Endothelial cell of umbilical vein (primary cell): Measurements from ENCODE around the gene RAD51B. TPM values are rescaled to one million over a fixed set of nuclear protein-coding genes. Genes with fewer than 3 reads are reported as not detected.

Experiments used
- BruUV-seq: library from RNA; stranded (reverse); fragments of 400-500 nt; replicated peaks from 2 replicates; lab custom pipeline; 2021; lab: Mats Ljungman, UMichigan
- CTCF ChIA-PET: fragments of 300-600, 350-600 bp; sonication (Branson Sonifier 250); formaldehyde crosslinking; loops from one replicate; lab custom pipeline; 2021; ENCODE audit warnings: antibody characterized with exemption, inconsistent platforms; lab: Charles Lee
- POLR2A ChIA-PET: fragments of 300-600, 350-600 bp; sonication (Branson Sonifier 250); formaldehyde crosslinking; loops from one replicate; lab custom pipeline; 2021; ENCODE audit warnings: antibody characterized with exemption, inconsistent platforms; lab: Charles Lee
- DNase-seq: peaks from one replicate; pipeline ENCODE4 v3.0.0-alpha.2; 2011; ENCODE audit warnings: low read depth, low spot score
- FAIRE-seq: peaks from 2 replicates; lab custom pipeline; 2011; peaks lifted over from hg19 to GRCh38; lab: Jason Lieb, UNC
- H2AFZ ChIP-seq: 2 replicates; pipeline ENCODE4 v1.6.0; 2012; ENCODE audit warnings: low read depth, low read length, control low read depth, inconsistent platforms
- H3K27ac ChIP-seq: 2 replicates; pipeline ENCODE4 v1.5.1; 2011; ENCODE audit warnings: low read depth, mild to moderate bottlenecking, control low read depth, low read length, moderate library complexity; ENCODE audit not compliant: insufficient read depth
- H3K27me3 ChIP-seq, 2 experiments: 2 replicates each; pipeline versions ENCODE4 v1.6.0 to v1.6.1; 2011; ENCODE audit warnings: low read length in 2 of 2, mixed read lengths in 1 of 2; ENCODE audit not compliant: control insufficient read depth in 2 of 2, insufficient read depth in 2 of 2
- H3K36me3 ChIP-seq, 2 experiments: 2 replicates in 1 of 2; 3 replicates in 1 of 2; pipeline ENCODE4 v1.5.1; 2011; ENCODE audit warnings: low read length in 2 of 2, mild to moderate bottlenecking in 1 of 2, moderate library complexity in 1 of 2; ENCODE audit not compliant: control insufficient read depth in 2 of 2, insufficient read depth in 2 of 2; ENCODE audit errors: extremely low read depth in 1 of 2
- H3K4me1 ChIP-seq: 3 replicates; pipeline ENCODE4 v1.5.1; 2011; ENCODE audit warnings: mild to moderate bottlenecking, low read length; ENCODE audit not compliant: control insufficient read depth, insufficient read depth; ENCODE audit errors: extremely low read depth
- H3K4me2 ChIP-seq: 2 replicates; pipeline ENCODE4 v1.6.1; 2011; ENCODE audit warnings: low read length, control low read depth, mixed read lengths; ENCODE audit not compliant: insufficient read depth
- H3K4me3 ChIP-seq, 3 experiments: fragments of 200-600 bp in 1 of 3; sonication (generic), shearing (Covaris generic) in 1 of 3; replicated peaks in 1 of 3; 2 replicates each; pipeline ENCODE4 v1.5.1; 2011 to 2016; ENCODE audit warnings: control low read depth in 3 of 3, low read length in 3 of 3, mild to moderate bottlenecking in 2 of 3, inconsistent platforms in 1 of 3, low read depth in 1 of 3, moderate library complexity in 1 of 3; ENCODE audit not compliant: insufficient read depth in 1 of 3
- H3K79me2 ChIP-seq: 2 replicates; pipeline ENCODE4 v1.6.0; 2012; ENCODE audit warnings: low read length, inconsistent platforms; ENCODE audit not compliant: control insufficient read depth, insufficient read depth
- H3K9ac ChIP-seq: replicated peaks from 2 replicates; pipeline ENCODE3; 2011; ENCODE audit warnings: low read length, control low read depth; ENCODE audit not compliant: insufficient read depth; ENCODE audit errors: extremely low read depth
- H3K9me1 ChIP-seq: replicated peaks from 3 replicates; pipeline ENCODE4 v1.6.0; 2011; ENCODE audit warnings: mild to moderate bottlenecking, low read length; ENCODE audit not compliant: control insufficient read depth, insufficient read depth; ENCODE audit errors: extremely low read depth
- H3K9me3 ChIP-seq: replicated peaks from 2 replicates; pipeline ENCODE4 v1.5.1; 2012; ENCODE audit warnings: low read length, inconsistent platforms; ENCODE audit not compliant: control insufficient read depth, insufficient read depth
- H4K20me1 ChIP-seq: replicated peaks from 2 replicates; pipeline ENCODE3; 2011; ENCODE audit warnings: mild to moderate bottlenecking, low read length; ENCODE audit not compliant: control insufficient read depth, insufficient read depth; ENCODE audit errors: extremely low read depth
- EZH2 ChIP-seq: IDR thresholded peaks from 2 replicates; pipeline ENCODE4 v1.6.1; 2012; ENCODE audit warnings: borderline replicate concordance, low read depth, mild to moderate bottlenecking, moderate library complexity, low read length, inconsistent platforms; ENCODE audit not compliant: severe bottlenecking
- FOS ChIP-seq: IDR thresholded peaks from 2 replicates; pipeline ENCODE4 v1.6.1; 2011; ENCODE audit warnings: mild to moderate bottlenecking, low read length, moderate library complexity, borderline replicate concordance; ENCODE audit not compliant: insufficient read depth
- GATA2 ChIP-seq: IDR thresholded peaks from 2 replicates; pipeline ENCODE4 v1.7.0; 2011; ENCODE audit warnings: low read depth, mild to moderate bottlenecking, moderate library complexity, mixed read lengths, low read length; ENCODE audit not compliant: insufficient read length, insufficient read depth
- JUN ChIP-seq: IDR thresholded peaks from 2 replicates; pipeline ENCODE4 v1.6.1; 2011; ENCODE audit warnings: borderline replicate concordance, low read depth; ENCODE audit not compliant: insufficient read length, insufficient read depth
- MYC ChIP-seq: IDR thresholded peaks from one replicate; pipeline ENCODE4 v1.6.1; 2011; ENCODE audit warnings: mild to moderate bottlenecking, low read depth, low read length
- POLR2A ChIP-seq: IDR thresholded peaks from 2 replicates; pipeline ENCODE4 v1.6.1; 2012; ENCODE audit warnings: low read depth, mild to moderate bottlenecking, control low read depth, low read length
- POLR2AphosphoS5 ChIP-seq: IDR thresholded peaks from 2 replicates; pipeline ENCODE4 v1.6.1; 2012; ENCODE audit warnings: low read depth, mild to moderate bottlenecking, control low read depth, low read length, moderate library complexity; ENCODE audit not compliant: insufficient read depth
- dilution Hi-C: fragments of 300-500 bp; cut with MboI; formaldehyde crosslinking; loops from one replicate; pipeline ENCODE4 v1.15.0; 2019; ENCODE audit warnings: low sequenced_read_pairs; ENCODE audit not compliant: extremely low pct_ligation_motif_present
- intact Hi-C: fragments of 100-400 bp; cut with micrococcal nuclease; formaldehyde crosslinking; loops from one replicate; pipeline ENCODE4 v1.10.0; 2022
- polyA plus RNA-seq, 4 experiments: library from polyadenylated mRNA; depleted of rRNA in 3 of 4; stranded (reverse) in 3 of 4; unstranded in 1 of 4; fragments of >200 nt; gene quantifications; 2 replicates each; pipeline versions ENCODE4 v1.2.1 to v1.2.3, GENCODE V29; 2011 to 2012; ENCODE audit warnings: missing spikeins in 1 of 4
- total RNA-seq: library from RNA; stranded (reverse); gene quantifications from 2 replicates; pipeline ENCODE4 v1.2.3, GENCODE V29; 2021
- TF ChIP-seq, protein P1 (sequence below), 2 donors: IDR thresholded peaks; 1 replicate in 1 of 2; 2 replicates in 1 of 2; pipeline ENCODE4 v1.5.1; 2011; ENCODE audit warnings: low read length in 2 of 2, mild to moderate bottlenecking in 2 of 2, moderate library complexity in 2 of 2, control low read depth in 1 of 2, inconsistent platforms in 1 of 2, low read depth in 1 of 2; ENCODE audit not compliant: insufficient read depth in 1 of 2; ENCODE audit errors: extremely low read depth in 1 of 2
- TF ChIP-seq, protein P2 (sequence below): IDR thresholded peaks from 2 replicates; pipeline ENCODE4 v1.6.1; 2011; ENCODE audit not compliant: insufficient read depth, insufficient read length

The RAD51B gene
- total and polyA plus RNA-seq, 2 donors (not counting 3 experiments of a cell fraction or from before 2014, with no cell fraction given): 3.9 to 19.0 TPM

DNA sequence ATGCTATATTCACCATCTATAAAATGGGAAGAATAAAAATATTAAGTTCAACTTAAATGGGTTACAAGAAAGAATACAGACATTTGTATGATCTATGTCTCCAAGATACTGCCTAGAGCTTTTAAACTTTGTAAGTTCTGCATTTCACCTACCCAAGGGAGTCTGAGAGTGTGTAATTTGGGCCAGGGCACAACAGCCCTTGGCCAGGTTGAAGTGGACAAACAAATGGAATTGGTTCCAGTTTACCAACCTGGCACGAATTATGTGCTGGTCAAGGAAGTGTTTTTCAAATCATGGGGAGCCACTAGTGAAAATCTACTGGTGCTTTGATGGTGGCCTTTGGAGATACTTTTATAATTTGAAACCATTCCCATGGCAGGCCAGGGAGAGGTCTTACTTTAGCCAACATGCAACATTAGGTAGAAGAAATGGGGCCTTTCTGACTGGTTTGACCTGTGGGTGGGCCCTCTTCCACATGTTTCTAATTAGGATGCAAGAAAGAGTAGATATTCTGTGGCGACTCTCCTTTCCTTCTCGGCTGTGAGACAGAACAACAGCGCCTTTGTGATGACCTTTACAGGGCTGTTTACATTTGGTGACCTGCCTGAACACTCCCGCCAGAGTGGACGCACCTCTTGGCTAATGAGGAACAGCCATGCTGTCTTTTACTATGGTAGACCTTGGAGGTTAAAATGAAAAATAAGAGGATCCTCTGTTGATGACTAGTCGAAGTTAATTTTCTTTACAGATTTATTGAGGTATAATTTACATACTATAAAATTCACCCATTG, 496.7 kb downstream of the RAD51B start:
- TF ChIP-seq POLR2AphosphoS5: no peak
- TF ChIP-seq JUN: no peak
- TF ChIP-seq FOS: no peak
- TF ChIP-seq EZH2: no peak
- TF ChIP-seq GATA2: no peak
- no peak for TF ChIP-seq MYC
- TF ChIP-seq, protein P1, sequence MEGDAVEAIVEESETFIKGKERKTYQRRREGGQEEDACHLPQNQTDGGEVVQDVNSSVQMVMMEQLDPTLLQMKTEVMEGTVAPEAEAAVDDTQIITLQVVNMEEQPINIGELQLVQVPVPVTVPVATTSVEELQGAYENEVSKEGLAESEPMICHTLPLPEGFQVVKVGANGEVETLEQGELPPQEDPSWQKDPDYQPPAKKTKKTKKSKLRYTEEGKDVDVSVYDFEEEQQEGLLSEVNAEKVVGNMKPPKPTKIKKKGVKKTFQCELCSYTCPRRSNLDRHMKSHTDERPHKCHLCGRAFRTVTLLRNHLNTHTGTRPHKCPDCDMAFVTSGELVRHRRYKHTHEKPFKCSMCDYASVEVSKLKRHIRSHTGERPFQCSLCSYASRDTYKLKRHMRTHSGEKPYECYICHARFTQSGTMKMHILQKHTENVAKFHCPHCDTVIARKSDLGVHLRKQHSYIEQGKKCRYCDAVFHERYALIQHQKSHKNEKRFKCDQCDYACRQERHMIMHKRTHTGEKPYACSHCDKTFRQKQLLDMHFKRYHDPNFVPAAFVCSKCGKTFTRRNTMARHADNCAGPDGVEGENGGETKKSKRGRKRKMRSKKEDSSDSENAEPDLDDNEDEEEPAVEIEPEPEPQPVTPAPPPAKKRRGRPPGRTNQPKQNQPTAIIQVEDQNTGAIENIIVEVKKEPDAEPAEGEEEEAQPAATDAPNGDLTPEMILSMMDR (IDR thresholded peaks at IDR 0.05; ENCODE audit: extremely low read depth in 1 of 2, insufficient read depth in 1 of 2, low read depth in 1 of 2, low read length in 2 of 2): no peak
- TF ChIP-seq, protein P2, sequence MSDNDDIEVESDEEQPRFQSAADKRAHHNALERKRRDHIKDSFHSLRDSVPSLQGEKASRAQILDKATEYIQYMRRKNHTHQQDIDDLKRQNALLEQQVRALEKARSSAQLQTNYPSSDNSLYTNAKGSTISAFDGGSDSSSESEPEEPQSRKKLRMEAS: no peak
- no peak for TF ChIP-seq POLR2A
- DNase-seq (no peak), FAIRE-seq (no peak)
- H3K36me3 ChIP-seq: no peaks in the 10 kb centered on the region
- no peaks in the 10 kb centered on the region for H3K27me3 ChIP-seq
- no peak overlapping the region for H3K9ac ChIP-seq
- no peak overlapping the region for H3K27ac ChIP-seq
- intact Hi-C loops: no loop called here
- ChIA-PET POLR2A (no interaction called here), CTCF (interaction anchor here (2.0 kb wide), 1 partner anchor 9 kb away, joined by 4 read pairs; no protein-coding TSS in a partner anchor)
- no peak overlapping the region for H2AFZ ChIP-seq
- no peak overlapping the region for H3K4me2 ChIP-seq
- H3K4me1 ChIP-seq: no peaks in the 10 kb centered on the region
- no peaks in the 10 kb centered on the region for H4K20me1 ChIP-seq
- dilution Hi-C loops: no loop called here
- H3K79me2 ChIP-seq: no peaks in the 10 kb centered on the region
- H3K4me3 ChIP-seq: no peak overlapping the region
- H3K9me3 ChIP-seq: no peaks in the 10 kb centered on the region
- no TSS peak for BruUV-seq
- no peaks in the 10 kb centered on the region for H3K9me1 ChIP-seq
